OCI-LY7 (cell line): ENCODE data around the gene CA5A.

ENCODE experiments used
- CTCF ChIP-seq: fragments of 200-600 bp; sonication (generic); conservative IDR thresholded peaks from 2 replicates; pipeline ENCODE4 v1.5.1; 2014; ENCODE audit warnings: mild to moderate bottlenecking, antibody characterized with exemption, low read length, moderate library complexity, mixed read lengths
- EZH2phosphoT487 ChIP-seq: fragments of 200-600 bp; sonication (generic); IDR thresholded peaks from 2 replicates; pipeline ENCODE4 v1.6.1; 2018; ENCODE audit warnings: low read depth, borderline replicate concordance, mild to moderate bottlenecking, mixed run types, antibody characterized with exemption, low read length, moderate library complexity, mixed read lengths

GRCh38 chr16:87922250-87922871 lies 14.0 kb downstream of the CA5A start:
- no peak for TF ChIP-seq CTCF
- TF ChIP-seq EZH2phosphoT487: no peak
